ENCODE data around the gene RPS6KC1. TPM values are rescaled to one million over a fixed set of nuclear protein-coding genes. Genes with fewer than 3 reads are reported as not detected.
A peak's percentile ranks its signal among the peaks of the same experiment; 100 is the strongest.

Gene RPS6KC1
- total RNA-seq, 1 donor from 2014 or later, result 32.6 TPM

DNA sequence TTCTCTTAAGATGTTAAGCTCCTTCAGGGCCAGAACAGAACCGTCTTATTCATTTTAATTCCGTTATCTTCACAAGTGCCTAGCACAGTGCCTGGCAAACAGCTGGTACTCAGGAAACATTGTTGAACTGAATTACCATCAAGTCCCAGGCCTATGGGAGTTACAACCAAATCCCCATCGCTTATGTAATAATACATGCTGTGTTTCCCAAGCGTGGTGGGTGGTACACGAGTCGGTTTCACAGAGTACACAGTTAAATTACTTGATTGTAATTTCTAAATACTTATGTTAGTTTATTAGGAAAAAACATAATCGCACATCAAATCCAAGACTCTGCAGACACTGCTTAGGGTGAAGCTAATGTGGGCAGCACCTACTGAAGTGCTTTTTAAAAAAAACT lies 36.4 kb upstream of the RPS6KC1 start:
- Mint-ChIP-seq H3K27ac (no peak overlapping the region), H3K4me1 (peaks cover 15% of the 10 kb centered on the region), H3K36me3 (peaks cover 7% of the 10 kb centered on the region), H3K4me3 (peak overlapping the region; percentile 100), H3K9me3 (no peaks in the 10 kb centered on the region), H3K27me3 (ENCODE audit: insufficient read depth, low read depth) (peaks cover 3% of the 10 kb centered on the region)
- peak overlapping the region; percentile 76 for H3K27ac ChIP-seq
- H2AFZ ChIP-seq (replicated peaks), result peak overlapping the region; percentile 90
- peaks cover 53% of the 10 kb centered on the region for H3K79me2 ChIP-seq (ENCODE audit: low read depth)
- H3K9me3 ChIP-seq (ENCODE audit: low read depth), result no peaks in the 10 kb centered on the region
- H4K20me1 ChIP-seq (ENCODE audit: low read depth), result no peaks in the 10 kb centered on the region
- peak overlapping the region; percentile 69 for H3K4me3 ChIP-seq
- H3F3A ChIP-seq (ENCODE audit: low read depth), result peaks cover 3% of the 10 kb centered on the region
- H3K27me3 ChIP-seq, result no peaks in the 10 kb centered on the region
- peaks cover 9% of the 10 kb centered on the region for H3K4me1 ChIP-seq
- peak; percentile 29 for DNase-seq (ENCODE audit: low spot score)
- no peaks in the 10 kb centered on the region for H3K36me3 ChIP-seq
- H3K4me2 ChIP-seq, result peak overlapping the region; percentile 83
- TF ChIP-seq, protein P1, sequence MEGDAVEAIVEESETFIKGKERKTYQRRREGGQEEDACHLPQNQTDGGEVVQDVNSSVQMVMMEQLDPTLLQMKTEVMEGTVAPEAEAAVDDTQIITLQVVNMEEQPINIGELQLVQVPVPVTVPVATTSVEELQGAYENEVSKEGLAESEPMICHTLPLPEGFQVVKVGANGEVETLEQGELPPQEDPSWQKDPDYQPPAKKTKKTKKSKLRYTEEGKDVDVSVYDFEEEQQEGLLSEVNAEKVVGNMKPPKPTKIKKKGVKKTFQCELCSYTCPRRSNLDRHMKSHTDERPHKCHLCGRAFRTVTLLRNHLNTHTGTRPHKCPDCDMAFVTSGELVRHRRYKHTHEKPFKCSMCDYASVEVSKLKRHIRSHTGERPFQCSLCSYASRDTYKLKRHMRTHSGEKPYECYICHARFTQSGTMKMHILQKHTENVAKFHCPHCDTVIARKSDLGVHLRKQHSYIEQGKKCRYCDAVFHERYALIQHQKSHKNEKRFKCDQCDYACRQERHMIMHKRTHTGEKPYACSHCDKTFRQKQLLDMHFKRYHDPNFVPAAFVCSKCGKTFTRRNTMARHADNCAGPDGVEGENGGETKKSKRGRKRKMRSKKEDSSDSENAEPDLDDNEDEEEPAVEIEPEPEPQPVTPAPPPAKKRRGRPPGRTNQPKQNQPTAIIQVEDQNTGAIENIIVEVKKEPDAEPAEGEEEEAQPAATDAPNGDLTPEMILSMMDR (IDR thresholded peaks at IDR 0.05), result no peak
- TF ChIP-seq EZH2 (IDR thresholded peaks at IDR 0.05), result no peak
- no peak for TF ChIP-seq EZH2phosphoT487 (IDR thresholded peaks at IDR 0.05)
- peak overlapping the region; percentile 50 for H3K9ac ChIP-seq

- Mint-ChIP-seq H3K27me3 (ENCODE audit: insufficient read depth, low read depth) (peaks cover 3% of the 10 kb centered on the region), H3K36me3 (peaks cover 7% of the 10 kb centered on the region), H3K9me3 (no peaks in the 10 kb centered on the region), H3K4me1 (peaks cover 15% of the 10 kb centered on the region), H3K27ac (peak within 1 kb of the TSS; percentile 100), H3K4me3 (peak within 1 kb of the TSS; percentile 100)
- Histone ChIP-seq H3K9me3 (ENCODE audit: low read depth) (no peaks in the 10 kb centered on the region), H3K4me1 (peaks cover 9% of the 10 kb centered on the region), H3F3A (ENCODE audit: low read depth) (peaks cover 3% of the 10 kb centered on the region), H3K4me2 (peak within 1 kb of the TSS; percentile 83), H3K9ac (peak within 1 kb of the TSS; percentile 50), H3K27ac (peak within 1 kb of the TSS; percentile 76), H3K79me2 (ENCODE audit: low read depth) (peaks cover 47% of the 10 kb centered on the region), H3K4me3 (peak within 1 kb of the TSS; percentile 69), H3K27me3 (no peaks in the 10 kb centered on the region), H3K36me3 (no peaks in the 10 kb centered on the region), H2AFZ (replicated peaks) (peak within 1 kb of the TSS; percentile 90), H4K20me1 (ENCODE audit: low read depth) (no peaks in the 10 kb centered on the region)
- peak; percentile 94 for DNase-seq (ENCODE audit: low spot score)
- TF ChIP-seq, protein P1 (IDR thresholded peaks at IDR 0.05), result no peak
- TF ChIP-seq EZH2phosphoT487 (IDR thresholded peaks at IDR 0.05) (no peak), EZH2 (IDR thresholded peaks at IDR 0.05) (no peak)
Measured at GRCh38 chr1:213015099-213016050, 35.7 kb upstream of the RPS6KC1 start, which contains the start of gene ANGEL2. ANGEL2 (minus strand) TSS chr1:213015867; CDS start chr1:213015671, 196 bp downstream.

- Mint-ChIP-seq H3K36me3 (no peaks in the 10 kb centered on the region), H3K4me3 (no peak overlapping the region), H3K9me3 (no peaks in the 10 kb centered on the region), H3K4me1 (peaks cover 15% of the 10 kb centered on the region), H3K27me3 (ENCODE audit: insufficient read depth, low read depth) (peaks cover 3% of the 10 kb centered on the region), H3K27ac (no peak overlapping the region)
- Histone ChIP-seq H2AFZ (replicated peaks) (no peak overlapping the region), H3K79me2 (ENCODE audit: low read depth) (peaks cover 24% of the 10 kb centered on the region), H3K9me3 (ENCODE audit: low read depth) (no peaks in the 10 kb centered on the region), H4K20me1 (ENCODE audit: low read depth) (no peaks in the 10 kb centered on the region), H3K4me2 (no peak overlapping the region), H3K4me1 (peaks cover 9% of the 10 kb centered on the region), H3F3A (ENCODE audit: low read depth) (peaks cover 3% of the 10 kb centered on the region), H3K4me3 (no peak overlapping the region), H3K9ac (no peak overlapping the region), H3K36me3 (no peaks in the 10 kb centered on the region), H3K27ac (no peak overlapping the region), H3K27me3 (no peaks in the 10 kb centered on the region)
- TF ChIP-seq, protein P1 (IDR thresholded peaks at IDR 0.05), result no peak
- TF ChIP-seq EZH2 (IDR thresholded peaks at IDR 0.05) (no peak), EZH2phosphoT487 (IDR thresholded peaks at IDR 0.05) (no peak)
- no peak for DNase-seq (ENCODE audit: low spot score)
Measured at GRCh38 chr1:213017447-213018273, 33.4 kb upstream of the RPS6KC1 start.
